OCI-LY7 (cell line): ENCODE measurements around the gene PLA2G2E. TPM values are rescaled to one million over a fixed set of nuclear protein-coding genes. Genes with fewer than 3 reads are reported as not detected.

Source experiments
- BruUV-seq: library from RNA; stranded (reverse); fragments of 400-500 nt; replicated peaks from 2 replicates; lab custom pipeline; 2021; lab: Mats Ljungman, UMichigan
- CTCF ChIA-PET: fragments of 300-600 bp; sonication (Branson Sonifier 250); formaldehyde crosslinking; loops from one replicate; lab custom pipeline; 2022; ENCODE audit warnings: antibody characterized with exemption; ENCODE audit not compliant: unreplicated experiment; lab: Charles Lee
- POLR2A ChIA-PET: fragments of 300-600 bp; sonication (Branson Sonifier 250); formaldehyde crosslinking; loops from one replicate; lab custom pipeline; 2022; ENCODE audit warnings: antibody characterized with exemption; lab: Charles Lee
- DNase-seq: peaks from one replicate; pipeline ENCODE4 v3.0.0-alpha.2; 2015; ENCODE audit warnings: low spot score
- H2AFZ ChIP-seq: fragments of 200-600 bp; sonication (generic), shearing (Covaris generic); 2 replicates; pipeline ENCODE4 v1.6.1; 2014; ENCODE audit warnings: mild to moderate bottlenecking, antibody characterized with exemption, low read length, moderate library complexity
- H3K27ac ChIP-seq: fragments of 200-600 bp; sonication (generic); 2 replicates; pipeline ENCODE4 v1.5.1; 2014; ENCODE audit warnings: mixed run types, low read depth, mild to moderate bottlenecking, moderate library complexity, low read length, inconsistent platforms; ENCODE audit not compliant: poor library complexity, severe bottlenecking
- H3K36me3 ChIP-seq: fragments of 200-600 bp; sonication (generic); 2 replicates; pipeline ENCODE4 v1.6.1; 2014; ENCODE audit warnings: mild to moderate bottlenecking, antibody characterized with exemption, low read length, moderate library complexity, mixed read lengths; ENCODE audit not compliant: insufficient read depth
- H3K4me1 ChIP-seq: fragments of 200-600 bp; sonication (generic); 2 replicates; pipeline ENCODE4 v1.5.1; 2014; ENCODE audit warnings: mild to moderate bottlenecking, low read length; ENCODE audit not compliant: insufficient read depth, poor library complexity, severe bottlenecking
- H3K4me2 ChIP-seq: fragments of 200-600 bp; sonication (generic); 2 replicates; pipeline ENCODE4 v1.6.1; 2014; ENCODE audit warnings: mild to moderate bottlenecking, low read length
- H3K4me3 ChIP-seq: fragments of 200-600 bp; sonication (generic); 2 replicates; pipeline ENCODE4 v1.5.1; 2014; ENCODE audit warnings: mild to moderate bottlenecking, low read depth, low read length; ENCODE audit not compliant: poor library complexity, severe bottlenecking
- H3K79me2 ChIP-seq: fragments of 200-600 bp; sonication (generic); 2 replicates; pipeline ENCODE4 v1.6.1; 2016; ENCODE audit warnings: low read depth, mild to moderate bottlenecking, low read length, moderate library complexity, mixed read lengths; ENCODE audit not compliant: insufficient read depth
- H3K9me2 ChIP-seq: fragments of 200-600 bp; sonication (generic); 2 replicates; pipeline ENCODE4 v1.6.1; 2016; ENCODE audit warnings: mild to moderate bottlenecking, low read length, mixed read lengths; ENCODE audit not compliant: insufficient read depth
- H3K9me3 ChIP-seq: fragments of 200-600 bp; sonication (generic); 2 replicates; pipeline ENCODE4 v1.6.1; 2014; ENCODE audit warnings: mild to moderate bottlenecking, mixed run types, low read length, mixed read lengths
- H4K20me1 ChIP-seq: fragments of 200-600 bp; sonication (generic); 2 replicates; pipeline ENCODE4 v1.6.1; 2014; ENCODE audit warnings: mild to moderate bottlenecking, antibody characterized with exemption, low read length, moderate library complexity, mixed read lengths; ENCODE audit not compliant: insufficient read depth
- CTCF ChIP-seq: fragments of 200-600 bp; sonication (generic); conservative IDR thresholded peaks from 2 replicates; pipeline ENCODE4 v1.5.1; 2014; ENCODE audit warnings: mild to moderate bottlenecking, antibody characterized with exemption, low read length, moderate library complexity, mixed read lengths
- EZH2phosphoT487 ChIP-seq: fragments of 200-600 bp; sonication (generic); IDR thresholded peaks from 2 replicates; pipeline ENCODE4 v1.6.1; 2018; ENCODE audit warnings: low read depth, borderline replicate concordance, mild to moderate bottlenecking, mixed run types, antibody characterized with exemption, low read length, moderate library complexity, mixed read lengths
- intact Hi-C: fragments of 100-400 bp; cut with micrococcal nuclease; formaldehyde crosslinking; loops from one replicate; pipeline ENCODE4 v1.10.0; 2022; ENCODE audit not compliant: unreplicated experiment
- total RNA-seq, 2 experiments: library from RNA; depleted of rRNA in 1 of 2; stranded (reverse); fragments of >200 nt in 1 of 2; shearing (Covaris generic) in 1 of 2; gene quantifications; 2 replicates each; pipeline ENCODE4 v1.2.3, GENCODE V29; 2014 to 2022

The PLA2G2E gene
- total RNA-seq, 2 experiments from 2014 or later, result not detected

GRCh38 chr1:19909971-19910370 lies 13.4 kb downstream of the PLA2G2E start:
- Histone ChIP-seq H3K79me2 (no peaks in the 10 kb centered on the region), H3K4me3 (no peak overlapping the region), H3K4me2 (no peak overlapping the region), H3K9me2 (no peaks in the 10 kb centered on the region), H3K36me3 (peaks cover 91% of the 10 kb centered on the region), H2AFZ (no peak overlapping the region), H3K9me3 (no peaks in the 10 kb centered on the region), H3K4me1 (no peaks in the 10 kb centered on the region), H4K20me1 (no peaks in the 10 kb centered on the region), H3K27ac (no peak overlapping the region)
- TF ChIP-seq EZH2phosphoT487 (no peak), CTCF (no peak)
- ChIA-PET CTCF (no interaction called here), POLR2A (interaction anchor here (0.7 to 1.7 kb wide), 3 partner anchors 20 to 70 kb away, joined by 3 to 5 read pairs (median 3); no protein-coding TSS in a partner anchor)
- no peak for DNase-seq
- no TSS peak for BruUV-seq
- intact Hi-C loops, result no loop called here

GRCh38 chr1:19909392-19909791 lies 14.0 kb downstream of the PLA2G2E start:
- TF ChIP-seq CTCF (no peak), EZH2phosphoT487 (no peak)
- H4K20me1 ChIP-seq, result no peaks in the 10 kb centered on the region
- H3K4me3 ChIP-seq, result no peak overlapping the region
- no peak overlapping the region for H3K27ac ChIP-seq
- CTCF ChIA-PET, result no interaction called here
- no peak overlapping the region for H2AFZ ChIP-seq
- no peaks in the 10 kb centered on the region for H3K9me2 ChIP-seq
- H3K4me1 ChIP-seq, result no peaks in the 10 kb centered on the region
- POLR2A ChIA-PET, result interaction anchor here (1.7 kb wide), 1 partner anchor 20 kb away, joined by 3 read pairs; no protein-coding TSS in a partner anchor
- H3K9me3 ChIP-seq, result no peaks in the 10 kb centered on the region
- intact Hi-C loops, result no loop called here
- BruUV-seq, result no TSS peak
- H3K79me2 ChIP-seq, result no peaks in the 10 kb centered on the region
- no peak for DNase-seq
- H3K36me3 ChIP-seq, result peaks cover 96% of the 10 kb centered on the region
- no peak overlapping the region for H3K4me2 ChIP-seq

GRCh38 chr1:19907456-19907855 lies 16.0 kb downstream of the PLA2G2E start:
- CTCF ChIA-PET, result no interaction called here
- DNase-seq, result no peak
- intact Hi-C loops, result no loop called here

More at GRCh38 chr1:19907456-19907855, 16.0 kb downstream of the PLA2G2E start:
- TF ChIP-seq EZH2phosphoT487 (no peak), CTCF (no peak)
- Histone ChIP-seq H3K79me2 (no peaks in the 10 kb centered on the region), H3K36me3 (peaks cover 94% of the 10 kb centered on the region), H3K4me1 (no peaks in the 10 kb centered on the region), H2AFZ (no peak overlapping the region), H3K4me3 (no peak overlapping the region), H3K27ac (no peak overlapping the region), H3K9me2 (no peaks in the 10 kb centered on the region), H4K20me1 (no peaks in the 10 kb centered on the region), H3K4me2 (no peak overlapping the region), H3K9me3 (no peaks in the 10 kb centered on the region)
- POLR2A ChIA-PET, result no interaction called here
- no TSS peak for BruUV-seq
